ENCODE data around the gene CACNG4.
"Not testable (repeated sequence)": the region's sequence is repeated elsewhere in the genome, so short reads cannot be mapped to it uniquely, and the experiment has no call there.

The CACNG4 gene

DNA sequence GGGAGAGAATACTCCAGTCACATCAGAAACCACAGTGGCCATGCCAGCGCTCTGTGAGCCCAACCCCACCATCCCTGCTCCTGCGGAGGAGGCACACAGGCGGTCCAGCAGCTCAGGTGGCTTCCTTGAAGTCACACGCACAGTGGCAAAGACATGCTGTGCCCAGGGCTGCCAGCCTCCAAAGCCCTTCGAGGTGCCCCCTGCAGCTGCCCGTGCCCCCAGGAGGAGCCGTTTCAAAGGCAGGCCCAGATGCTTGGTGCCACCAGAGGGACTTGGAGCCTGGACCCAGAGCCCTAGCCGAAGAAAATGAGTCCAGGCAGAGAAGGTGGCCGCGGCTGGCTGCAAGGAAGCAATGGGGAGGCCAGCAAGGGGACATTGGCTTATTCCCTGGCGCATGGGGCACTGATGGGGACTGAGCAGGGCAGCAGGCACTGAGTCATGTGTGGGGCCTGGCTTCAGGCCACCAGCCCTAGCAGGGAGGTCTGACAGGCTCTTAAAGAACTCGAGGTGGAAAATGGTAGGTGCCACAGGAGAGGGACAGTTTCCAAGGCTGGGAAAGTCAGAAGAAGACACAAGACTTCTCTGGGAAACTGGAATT, 62.6 kb downstream of the CACNG4 start:
- Histone ChIP-seq H3K27me3 (no peaks in the 10 kb centered on the region), H4K20me1 (no peaks in the 10 kb centered on the region), H3K27ac (no peak overlapping the region), H3K4me2 (no peak overlapping the region), H3K9ac (no peak overlapping the region), H3K36me3 (no peaks in the 10 kb centered on the region), H3K4me3 (no peak overlapping the region), H3K4me1 (no peaks in the 10 kb centered on the region), H3K9me3 (no peaks in the 10 kb centered on the region)
- TF ChIP-seq Cebpa-rat (IDR thresholded peaks at IDR 0.05): no peak

GRCh38 chr17:67030641-67031040, 66.1 kb downstream of the CACNG4 start:
- H3K4me1 ChIP-seq: no peaks in the 10 kb centered on the region
- H4K20me1 ChIP-seq: no peaks in the 10 kb centered on the region
- H3K27me3 ChIP-seq: no peaks in the 10 kb centered on the region
- no peak overlapping the region for H3K27ac ChIP-seq
- no peak overlapping the region for H3K9ac ChIP-seq
- TF ChIP-seq Cebpa-rat (IDR thresholded peaks at IDR 0.05): no peak
- no peak overlapping the region for H3K4me3 ChIP-seq
- no peaks in the 10 kb centered on the region for H3K9me3 ChIP-seq
- H3K4me2 ChIP-seq: no peak overlapping the region
- H3K36me3 ChIP-seq: no peaks in the 10 kb centered on the region

DNA sequence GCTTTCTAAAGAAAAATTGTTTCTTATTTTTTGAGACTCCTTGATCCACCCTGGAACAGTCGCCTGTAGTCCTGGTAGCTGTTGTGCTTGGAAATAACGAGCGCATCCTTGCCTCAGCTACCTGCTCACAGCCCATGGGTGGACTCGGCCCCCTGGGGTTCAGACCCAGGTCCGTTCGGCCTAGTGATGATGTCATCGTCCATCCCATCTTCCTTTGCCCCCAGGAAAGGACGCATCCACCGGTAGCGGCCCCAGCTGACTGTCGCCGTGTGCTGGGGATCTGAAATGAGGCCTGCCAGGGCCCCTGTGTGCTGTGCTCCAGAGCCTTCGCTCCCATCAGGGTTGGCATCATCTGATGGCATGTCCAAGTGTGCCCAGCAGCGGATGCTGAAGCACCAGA, 67.9 kb downstream of the CACNG4 start:
- Histone ChIP-seq H3K4me2 (no peak overlapping the region), H3K9ac (no peak overlapping the region), H4K20me1 (no peaks in the 10 kb centered on the region), H3K4me1 (no peaks in the 10 kb centered on the region), H3K9me3 (no peaks in the 10 kb centered on the region), H3K27ac (no peak overlapping the region), H3K4me3 (no peak overlapping the region), H3K27me3 (no peaks in the 10 kb centered on the region), H3K36me3 (no peaks in the 10 kb centered on the region)
- no peak for TF ChIP-seq Cebpa-rat (IDR thresholded peaks at IDR 0.05)

GRCh38 chr17:67032985-67033384, 68.5 kb downstream of the CACNG4 start:
- Histone ChIP-seq H3K4me1 (no peaks in the 10 kb centered on the region), H3K4me2 (no peak overlapping the region), H3K27me3 (no peaks in the 10 kb centered on the region), H3K36me3 (no peaks in the 10 kb centered on the region), H3K9me3 (no peaks in the 10 kb centered on the region), H3K9ac (no peak overlapping the region), H3K4me3 (no peak overlapping the region), H4K20me1 (no peaks in the 10 kb centered on the region), H3K27ac (no peak overlapping the region)
- TF ChIP-seq Cebpa-rat (IDR thresholded peaks at IDR 0.05): no peak

GRCh38 chr17:67033613-67034012, 69.1 kb downstream of the CACNG4 start:
- no peak overlapping the region for H3K4me2 ChIP-seq
- TF ChIP-seq Cebpa-rat (IDR thresholded peaks at IDR 0.05): no peak
- H3K9me3 ChIP-seq: no peaks in the 10 kb centered on the region
- H3K4me3 ChIP-seq: no peak overlapping the region
- no peaks in the 10 kb centered on the region for H3K27me3 ChIP-seq
- H3K4me1 ChIP-seq: no peaks in the 10 kb centered on the region
- no peak overlapping the region for H3K27ac ChIP-seq
- no peak overlapping the region for H3K9ac ChIP-seq
- H3K36me3 ChIP-seq: no peaks in the 10 kb centered on the region
- H4K20me1 ChIP-seq: no peaks in the 10 kb centered on the region

GRCh38 chr17:67035131-67036083, 70.9 kb downstream of the CACNG4 start:
- TF ChIP-seq Cebpa-rat (IDR thresholded peaks at IDR 0.05): no peak
- no peak overlapping the region for H3K27ac ChIP-seq
- no peak overlapping the region for H3K9ac ChIP-seq
- H4K20me1 ChIP-seq: no peaks in the 10 kb centered on the region
- H3K27me3 ChIP-seq: no peaks in the 10 kb centered on the region
- H3K9me3 ChIP-seq: no peaks in the 10 kb centered on the region
- no peak overlapping the region for H3K4me3 ChIP-seq
- H3K4me2 ChIP-seq: no peak overlapping the region
- peaks cover 3% of the 10 kb centered on the region for H3K4me1 ChIP-seq
- H3K36me3 ChIP-seq: no peaks in the 10 kb centered on the region

- no peak overlapping the region for H3K4me3 ChIP-seq
- no peaks in the 10 kb centered on the region for H3K36me3 ChIP-seq
- no peaks in the 10 kb centered on the region for H3K27me3 ChIP-seq
- no peak overlapping the region for H3K27ac ChIP-seq
- TF ChIP-seq Cebpa-rat (IDR thresholded peaks at IDR 0.05): no peak
- no peak overlapping the region for H3K9ac ChIP-seq
- no peak overlapping the region for H3K4me2 ChIP-seq
- no peaks in the 10 kb centered on the region for H4K20me1 ChIP-seq
- no peaks in the 10 kb centered on the region for H3K9me3 ChIP-seq
- peaks cover 18% of the 10 kb centered on the region for H3K4me1 ChIP-seq
These were observed 74.4 kb downstream of the CACNG4 start for GRCh38 chr17:67038861-67039365.

- Histone ChIP-seq H3K4me1 (peaks cover 18% of the 10 kb centered on the region), H4K20me1 (no peaks in the 10 kb centered on the region), H3K36me3 (no peaks in the 10 kb centered on the region), H3K9me3 (no peaks in the 10 kb centered on the region), H3K27ac (no peak overlapping the region), H3K4me2 (peak overlapping the region; percentile 54), H3K4me3 (no peak overlapping the region), H3K27me3 (no peaks in the 10 kb centered on the region), H3K9ac (no peak overlapping the region)
- TF ChIP-seq Cebpa-rat (IDR thresholded peaks at IDR 0.05): no peak
These were observed 76.1 kb downstream of the CACNG4 start for GRCh38 chr17:67040652-67041051.

DNA sequence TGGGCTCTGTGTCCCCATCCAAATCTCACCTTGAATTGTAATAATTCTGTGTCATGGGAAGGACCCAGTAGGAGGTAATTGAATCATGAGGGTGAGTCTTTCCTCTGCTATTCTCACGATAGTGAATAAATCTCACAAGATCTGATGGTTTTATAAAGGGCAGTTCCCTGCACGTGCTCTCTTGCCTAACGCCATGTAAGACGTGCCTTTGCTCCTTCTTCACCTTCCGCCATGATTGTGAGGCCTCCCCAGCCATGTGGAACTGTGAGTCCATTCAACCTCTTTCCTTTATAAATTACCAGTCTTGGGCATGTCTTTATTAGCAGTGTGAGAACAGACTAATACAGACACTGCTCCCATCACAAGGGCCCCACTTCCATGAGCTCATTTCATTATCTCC, 76.6 kb downstream of the CACNG4 start:
- peaks cover 18% of the 10 kb centered on the region for H3K4me1 ChIP-seq
- not testable (repeated sequence) for H3K36me3 ChIP-seq, H3K9ac ChIP-seq, H3K27me3 ChIP-seq, H3K9me3 ChIP-seq, H3K4me2 ChIP-seq, H4K20me1 ChIP-seq, H3K4me3 ChIP-seq, H3K27ac ChIP-seq

DNA sequence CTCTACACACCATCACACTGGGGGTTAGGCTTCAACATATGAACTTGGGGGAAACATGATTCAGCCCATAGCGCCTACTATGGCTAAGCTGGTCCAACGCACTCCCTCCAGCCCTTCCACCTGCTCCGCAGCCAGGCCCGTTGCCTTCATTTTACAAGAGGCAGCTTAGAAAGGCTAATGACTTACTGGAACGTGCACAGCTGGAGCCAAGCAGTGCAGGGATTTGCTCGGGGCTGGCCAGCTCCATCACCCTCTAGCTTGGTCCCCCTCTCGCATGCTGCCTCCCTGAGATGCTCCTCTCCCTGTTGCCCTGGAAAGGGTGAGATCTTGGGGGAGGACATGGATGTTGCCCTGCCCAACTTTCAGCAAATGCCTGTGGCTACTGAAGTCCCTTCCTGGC, 77.0 kb downstream of the CACNG4 start:
- no peaks in the 10 kb centered on the region for H3K27me3 ChIP-seq
- H3K4me1 ChIP-seq: peaks cover 18% of the 10 kb centered on the region
- no peak for TF ChIP-seq Cebpa-rat (IDR thresholded peaks at IDR 0.05)
- no peaks in the 10 kb centered on the region for H3K9me3 ChIP-seq
- H3K4me2 ChIP-seq: no peak overlapping the region
- H3K4me3 ChIP-seq: no peak overlapping the region
- H4K20me1 ChIP-seq: no peaks in the 10 kb centered on the region
- H3K36me3 ChIP-seq: no peaks in the 10 kb centered on the region
- H3K27ac ChIP-seq: no peak overlapping the region
- no peak overlapping the region for H3K9ac ChIP-seq
